Calu3 (cell line): ENCODE results near the gene AWAT1. TPM values are rescaled to one million over a fixed set of nuclear protein-coding genes. Genes with fewer than 3 reads are reported as not detected.
A peak's percentile ranks its signal among the peaks of the same experiment; 100 is the strongest.

Experiments
- Bru-seq: library from RNA; stranded (reverse); fragments of 400-500 nt; gene quantifications from one replicate; lab custom pipeline; 2021; lab: Mats Ljungman, UMichigan
- BruChase-seq, 2 experiments: library from RNA; stranded (reverse); fragments of 400-500 nt; gene quantifications; one replicate each; lab custom pipeline; 2021; lab: Mats Ljungman, UMichigan
- BruUV-seq: library from RNA; stranded (reverse); fragments of 400-500 nt; replicated peaks from 2 replicates; lab custom pipeline; 2021; lab: Mats Ljungman, UMichigan
- CTCF ChIA-PET: fragments of 300-600 bp; sonication (Branson Sonifier 250); formaldehyde crosslinking; loops from one replicate; lab custom pipeline; 2022; ENCODE audit warnings: antibody characterized with exemption; lab: Charles Lee
- DNase-seq: peaks from one replicate; pipeline ENCODE4 v3.0.0; 2022
- H3K27ac Mint-ChIP-seq: one replicate; pipeline ENCODE4 v1.8.0; 2022; ENCODE audit warnings: mixed read lengths; ENCODE audit not compliant: unreplicated experiment
- H3K27me3 Mint-ChIP-seq: one replicate; pipeline ENCODE4 v1.8.0; 2022; ENCODE audit warnings: mixed read lengths; ENCODE audit not compliant: unreplicated experiment
- H3K36me3 Mint-ChIP-seq: one replicate; pipeline ENCODE4 v1.8.0; 2022; ENCODE audit warnings: mild to moderate bottlenecking, moderate library complexity, mixed read lengths; ENCODE audit not compliant: insufficient read depth, unreplicated experiment
- H3K4me1 Mint-ChIP-seq: one replicate; pipeline ENCODE4 v1.8.0; 2022; ENCODE audit warnings: mild to moderate bottlenecking, low read depth, mixed read lengths; ENCODE audit not compliant: unreplicated experiment
- H3K4me3 Mint-ChIP-seq: one replicate; pipeline ENCODE4 v1.8.0; 2022; ENCODE audit warnings: mild to moderate bottlenecking, low read depth, moderate library complexity, mixed read lengths; ENCODE audit not compliant: unreplicated experiment
- H3K9me3 Mint-ChIP-seq: one replicate; pipeline ENCODE4 v1.8.0; 2022; ENCODE audit warnings: low read depth, mixed read lengths; ENCODE audit not compliant: unreplicated experiment
- CTCF ChIP-seq: fragments of 200-600 bp; IDR thresholded peaks from one replicate; pipeline ENCODE4 v1.8.0; 2022; ENCODE audit warnings: antibody characterized with exemption; ENCODE audit not compliant: unreplicated experiment
- intact Hi-C: fragments of 100-400 bp; cut with micrococcal nuclease; formaldehyde crosslinking; loops from one replicate; pipeline ENCODE4 v1.10.0; 2022; ENCODE audit not compliant: unreplicated experiment
- long read RNA-seq: library from polyadenylated mRNA; stranded (forward); transcript quantifications from one replicate; pipeline ENCODE4 v2.0.0, GENCODE V29; 2022
- total RNA-seq: library from RNA; stranded (reverse); gene quantifications from 2 replicates; pipeline ENCODE4 v1.2.3, GENCODE V29; 2022

AWAT1 gene
- not detected in 2 replicates for total RNA-seq
- not detected for Bru-seq, nascent RNA
- BruChase-seq, experiment 1, labeled RNA remaining after a 6-hour chase = not detected
- not detected for BruChase-seq, experiment 2, labeled RNA remaining after a 2-hour chase
- long read RNA-seq = 0 reads

GRCh38 chrX:70234355-70234754, at the start of gene AWAT1:
Gene AWAT1, plus strand, starts transcription at chrX:70234655. Its CDS starts 41 bp downstream, at chrX:70234696.
- H3K27me3 Mint-ChIP-seq = peaks cover 27% of the 10 kb centered on the region
- H3K4me3 Mint-ChIP-seq = no peak within 1 kb of the TSS
- H3K9me3 Mint-ChIP-seq = no peaks in the 10 kb centered on the region
- H3K27ac Mint-ChIP-seq = no peak within 1 kb of the TSS
- H3K4me1 Mint-ChIP-seq = no peaks in the 10 kb centered on the region
- no peaks in the 10 kb centered on the region for H3K36me3 Mint-ChIP-seq
- BruUV-seq = no TSS peak
- TF ChIP-seq CTCF = no peak
- no peak for DNase-seq
- CTCF ChIA-PET = no interaction called here
- intact Hi-C loops = no loop called here

GRCh38 chrX:70190225-70190624, 44.2 kb upstream of the AWAT1 start:
- Mint-ChIP-seq H3K36me3 (no peaks in the 10 kb centered on the region), H3K4me3 (no peak overlapping the region), H3K27ac (no peak overlapping the region), H3K27me3 (peaks cover 24% of the 10 kb centered on the region), H3K4me1 (no peaks in the 10 kb centered on the region), H3K9me3 (no peaks in the 10 kb centered on the region)
- TF ChIP-seq CTCF = no peak
- BruUV-seq = no TSS peak
- intact Hi-C loops = loop anchor here (10.0 kb wide), 1 partner anchor 475 kb away; no protein-coding TSS in a partner anchor
- no peak for DNase-seq
- CTCF ChIA-PET = interaction anchor here (0.5 kb wide), 1 partner anchor 36 kb away, joined by 3 read pairs; no protein-coding TSS in a partner anchor

- Mint-ChIP-seq H3K4me3 (no peak overlapping the region), H3K27ac (no peak overlapping the region), H3K27me3 (peaks cover 27% of the 10 kb centered on the region), H3K4me1 (peaks cover 8% of the 10 kb centered on the region), H3K9me3 (no peaks in the 10 kb centered on the region), H3K36me3 (no peaks in the 10 kb centered on the region)
- BruUV-seq = no TSS peak
- TF ChIP-seq CTCF = peak; percentile 46
- CTCF ChIA-PET = no interaction called here
- intact Hi-C loops = loop anchor here (1.0 to 10.0 kb wide), 2 partner anchors 66 to 468 kb away; no protein-coding TSS in a partner anchor
- DNase-seq = peak; percentile 75
These were observed 37.3 kb upstream of the AWAT1 start for GRCh38 chrX:70196961-70197720.

- CTCF ChIA-PET = no interaction called here
- no peak for DNase-seq
- H3K27me3 Mint-ChIP-seq = peaks cover 65% of the 10 kb centered on the region
- H3K9me3 Mint-ChIP-seq = no peaks in the 10 kb centered on the region
- intact Hi-C loops = no loop called here
- H3K4me1 Mint-ChIP-seq = peaks cover 8% of the 10 kb centered on the region
- no peak overlapping the region for H3K27ac Mint-ChIP-seq
- H3K4me3 Mint-ChIP-seq = no peak overlapping the region
- no peak for TF ChIP-seq CTCF
- H3K36me3 Mint-ChIP-seq = no peaks in the 10 kb centered on the region
- BruUV-seq = no TSS peak
These were observed 32.7 kb upstream of the AWAT1 start for GRCh38 chrX:70201732-70202131.
